ENCODE results near the gene CCDC182. TPM values are rescaled to one million over a fixed set of nuclear protein-coding genes. Genes with fewer than 3 reads are reported as not detected.

The CCDC182 gene
- total and polyA plus RNA-seq, 9 of the 15 experiments (the other 6 are each of a cell fraction or from before 2014, with no cell fraction given): not detected

GRCh38 chr17:57785022-57785421 lies 39.9 kb upstream of the CCDC182 start (continued):
- TF ChIP-seq GMEB1 (CRISPR knock-in tag; IDR thresholded peaks at IDR 0.05): no peak
- no peak for TF ChIP-seq CREBBP (IDR thresholded peaks at IDR 0.05; ENCODE audit: low read depth, low read length)
- no peak for TF ChIP-seq CLOCK (CRISPR knock-in tag; IDR thresholded peaks at IDR 0.05; ENCODE audit: borderline replicate concordance)
- no peak for TF ChIP-seq CUX1 (CRISPR knock-in tag; IDR thresholded peaks at IDR 0.05)
- TF ChIP-seq MNT (conservative IDR thresholded peaks at IDR 0.05): no peak
